Trophoblast cell (in vitro differentiated cells and primary cell): ENCODE measurements around the gene IP6K3.
A peak's percentile ranks its signal among the peaks of the same experiment; 100 is the strongest.

ENCODE experiments used
- DNase-seq, 2 donors: peaks; one replicate each; pipeline ENCODE4 v3.0.0-alpha.2; 2016
- H2AFZ ChIP-seq: 2 replicates; pipeline ENCODE4 v1.6.1; 2013; ENCODE audit warnings: low read length, moderate library complexity, mild to moderate bottlenecking; ENCODE audit not compliant: insufficient read depth, poor library complexity
- H2AK5ac ChIP-seq: 2 replicates; pipeline ENCODE4 v1.6.1; 2013; ENCODE audit warnings: mild to moderate bottlenecking, low read length
- H2BK120ac ChIP-seq: 2 replicates; pipeline ENCODE4 v1.6.1; 2013; ENCODE audit warnings: low read length, mild to moderate bottlenecking, moderate library complexity; ENCODE audit not compliant: insufficient read depth, poor library complexity
- H2BK12ac ChIP-seq: 2 replicates; pipeline ENCODE4 v1.6.1; 2013; ENCODE audit warnings: mild to moderate bottlenecking, low read length, moderate library complexity
- H2BK5ac ChIP-seq: 2 replicates; pipeline ENCODE4 v1.6.1; 2013; ENCODE audit warnings: low read length, low read depth, moderate library complexity, mild to moderate bottlenecking; ENCODE audit not compliant: poor library complexity
- H3K14ac ChIP-seq: 2 replicates; pipeline ENCODE4 v1.6.1; 2013; ENCODE audit warnings: mild to moderate bottlenecking, low read length
- H3K18ac ChIP-seq: 2 replicates; pipeline ENCODE4 v1.6.1; 2013; ENCODE audit warnings: mild to moderate bottlenecking, low read length
- H3K23ac ChIP-seq: 2 replicates; pipeline ENCODE4 v1.6.1; 2013; ENCODE audit warnings: low read length
- H3K27ac ChIP-seq: 2 replicates; pipeline ENCODE4 v1.5.1; 2013; ENCODE audit warnings: low read depth, mild to moderate bottlenecking, inconsistent platforms, low read length, moderate library complexity
- H3K27me3 ChIP-seq: 2 replicates; pipeline ENCODE4 v1.6.1; 2013; ENCODE audit warnings: inconsistent platforms, mild to moderate bottlenecking, low read length, moderate library complexity; ENCODE audit not compliant: insufficient read depth
- H3K36me3 ChIP-seq, 2 experiments: 1 replicate in 1 of 2; 2 replicates in 1 of 2; pipeline ENCODE4 v1.6.1; 2013; ENCODE audit warnings: low read length in 2 of 2, mild to moderate bottlenecking in 2 of 2, moderate library complexity in 1 of 2; ENCODE audit not compliant: insufficient read depth in 2 of 2, control insufficient read depth in 1 of 2
- H3K4ac ChIP-seq: 2 replicates; pipeline ENCODE4 v1.6.1; 2013; ENCODE audit warnings: low read depth, mild to moderate bottlenecking, low read length, moderate library complexity
- H3K4me1 ChIP-seq, 2 experiments: 1 replicate in 1 of 2; 2 replicates in 1 of 2; pipeline ENCODE4 v1.6.1; 2013; ENCODE audit warnings: low read length in 2 of 2, mild to moderate bottlenecking in 2 of 2, moderate library complexity in 1 of 2; ENCODE audit not compliant: insufficient read depth in 2 of 2, control insufficient read depth in 1 of 2
- H3K4me2 ChIP-seq: 2 replicates; pipeline ENCODE4 v1.6.1; 2013; ENCODE audit warnings: inconsistent platforms, mild to moderate bottlenecking, low read length, moderate library complexity
- H3K4me3 ChIP-seq: 2 replicates; pipeline ENCODE4 v1.5.1; 2013; ENCODE audit warnings: mild to moderate bottlenecking, low read depth, low read length, inconsistent platforms
- H3K79me1 ChIP-seq: one replicate; pipeline ENCODE4 v1.6.1; 2013; ENCODE audit warnings: low read length
- H3K79me2 ChIP-seq: 2 replicates; pipeline ENCODE4 v1.6.1; 2013; ENCODE audit warnings: low read length, mild to moderate bottlenecking; ENCODE audit not compliant: control insufficient read depth, insufficient read depth, poor library complexity
- H3K9ac ChIP-seq: 2 replicates; pipeline ENCODE4 v1.6.1; 2013; ENCODE audit warnings: mild to moderate bottlenecking, low read length
- H3K9me3 ChIP-seq: 2 replicates; pipeline ENCODE4 v1.6.1; 2013; ENCODE audit warnings: low read depth, mild to moderate bottlenecking, control low read depth, inconsistent platforms, low read length; ENCODE audit not compliant: insufficient read depth
- H4K12ac ChIP-seq: 2 replicates; pipeline ENCODE4 v1.6.1; 2013; ENCODE audit warnings: low read depth, mild to moderate bottlenecking, low read length, moderate library complexity
- H4K8ac ChIP-seq: 2 replicates; pipeline ENCODE4 v1.6.1; 2013; ENCODE audit warnings: low read depth, mild to moderate bottlenecking, low read length, moderate library complexity
- H4K91ac ChIP-seq: one replicate; pipeline ENCODE4 v1.6.1; 2013; ENCODE audit warnings: low read depth, mild to moderate bottlenecking, low read length, moderate library complexity
- WGBS: extraction: QIAGEN DNeasy Blood & Tissue Kit; methylation state at CpG from one replicate; pipeline ENCODE4 v1.1.7; 2013; ENCODE audit warnings: missing lambda C conversion rate; ENCODE audit not compliant: insufficient read length, insufficient coverage; ENCODE audit errors: extremely low coverage; 5-methylcytosine and 5-hydroxymethylcytosine counted together

Gene IP6K3

GRCh38 chr6:33769248-33769821 lies 22.6 kb upstream of the IP6K3 start:
- no peak overlapping the region for H3K4me3 ChIP-seq
- peaks cover 3% of the 10 kb centered on the region for H3K9me3 ChIP-seq
- H4K91ac ChIP-seq, result no peak overlapping the region
- H2AFZ ChIP-seq, result no peak overlapping the region
- peaks cover 1% of the 10 kb centered on the region for H3K79me2 ChIP-seq
- DNase-seq, result no peak
- no peak overlapping the region for H2BK5ac ChIP-seq
- no CpG with 5 or more reads among the region's 10 CpGs for WGBS
- H3K14ac ChIP-seq, result no peak overlapping the region
- H4K12ac ChIP-seq, result peak overlapping the region; percentile 10
- H3K18ac ChIP-seq, result no peak overlapping the region
- H2AK5ac ChIP-seq, result no peak overlapping the region
- H3K4me2 ChIP-seq, result no peak overlapping the region
- H3K27me3 ChIP-seq, result no peaks in the 10 kb centered on the region
- H3K36me3 ChIP-seq, result peaks cover 21% of the 10 kb centered on the region in 2 experiments
- peaks cover 14 to 15% of the 10 kb centered on the region in 2 experiments for H3K4me1 ChIP-seq
- H2BK120ac ChIP-seq, result no peak overlapping the region
- H3K79me1 ChIP-seq, result peaks cover 5% of the 10 kb centered on the region
- no peak overlapping the region for H3K4ac ChIP-seq
- H3K27ac ChIP-seq, result no peak overlapping the region
- no peak overlapping the region for H3K23ac ChIP-seq
- H2BK12ac ChIP-seq, result no peak overlapping the region
- H4K8ac ChIP-seq, result no peak overlapping the region
- no peak overlapping the region for H3K9ac ChIP-seq

DNA sequence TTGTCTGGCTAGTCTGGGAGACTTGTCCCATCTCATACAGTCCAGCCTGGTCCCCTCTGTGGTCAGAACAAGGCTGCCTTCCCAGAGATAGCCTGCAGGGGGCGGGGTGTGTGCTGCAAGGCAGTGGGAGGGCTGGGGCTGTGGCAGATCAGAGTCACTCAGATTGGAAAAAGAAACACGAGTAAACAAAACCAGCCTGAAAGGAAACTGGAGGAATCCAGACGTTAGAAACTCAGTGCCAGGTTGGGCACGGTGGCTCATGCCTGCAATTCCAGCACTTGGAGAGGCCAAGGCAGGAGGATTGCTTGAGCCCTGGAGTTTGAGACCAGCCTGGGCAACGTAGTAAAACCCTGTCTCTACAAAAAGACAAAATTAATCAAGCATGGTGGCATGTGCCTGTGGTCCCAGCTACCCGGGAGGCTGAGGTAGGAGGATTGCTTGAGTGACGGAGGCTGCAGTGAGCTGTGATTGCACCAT lies 22.0 kb upstream of the IP6K3 start:
- Histone ChIP-seq H4K91ac (no peak overlapping the region), H3K4me1 (peaks cover 14 to 15% of the 10 kb centered on the region in 2 experiments), H3K9me3 (peaks cover 3% of the 10 kb centered on the region), H3K4ac (no peak overlapping the region), H3K23ac (no peak overlapping the region), H4K12ac (no peak overlapping the region), H2AK5ac (no peak overlapping the region), H3K4me2 (no peak overlapping the region), H2BK12ac (no peak overlapping the region), H2AFZ (no peak overlapping the region), H3K79me1 (peaks cover 5% of the 10 kb centered on the region), H3K14ac (no peak overlapping the region), H3K18ac (no peak overlapping the region), H3K27me3 (no peaks in the 10 kb centered on the region), H3K9ac (no peak overlapping the region), H3K79me2 (peaks cover 1% of the 10 kb centered on the region), H2BK5ac (no peak overlapping the region), H3K36me3 (peaks cover 18 to 19% of the 10 kb centered on the region in 2 experiments), H3K27ac (no peak overlapping the region), H2BK120ac (no peak overlapping the region), H3K4me3 (no peak overlapping the region), H4K8ac (no peak overlapping the region)
- peak; percentile 67 to 86 for DNase-seq
- no CpG with 5 or more reads among the region's 7 CpGs for WGBS

- no peak overlapping the region for H3K14ac ChIP-seq
- peaks cover 10 to 12% of the 10 kb centered on the region in 2 experiments for H3K4me1 ChIP-seq
- DNase-seq, result no peak
- H3K23ac ChIP-seq, result no peak overlapping the region
- H3K4ac ChIP-seq, result no peak overlapping the region
- H3K4me2 ChIP-seq, result no peak overlapping the region
- no peak overlapping the region for H4K12ac ChIP-seq
- no peak overlapping the region for H3K27ac ChIP-seq
- peaks cover 3% of the 10 kb centered on the region for H3K9me3 ChIP-seq
- H2AK5ac ChIP-seq, result no peak overlapping the region
- H3K18ac ChIP-seq, result no peak overlapping the region
- H2BK12ac ChIP-seq, result no peak overlapping the region
- H2AFZ ChIP-seq, result no peak overlapping the region
- H4K91ac ChIP-seq, result no peak overlapping the region
- no CpG with 5 or more reads among the region's 11 CpGs for WGBS
- no peak overlapping the region for H3K9ac ChIP-seq
- peaks cover 1% of the 10 kb centered on the region for H3K79me2 ChIP-seq
- H3K27me3 ChIP-seq, result no peaks in the 10 kb centered on the region
- H3K79me1 ChIP-seq, result peaks cover 5% of the 10 kb centered on the region
- H3K4me3 ChIP-seq, result no peak overlapping the region
- peaks cover 4% of the 10 kb centered on the region in 2 experiments for H3K36me3 ChIP-seq
- H2BK5ac ChIP-seq, result no peak overlapping the region
- H2BK120ac ChIP-seq, result no peak overlapping the region
- H4K8ac ChIP-seq, result no peak overlapping the region
Observed at GRCh38 chr6:33766921-33767907, 20.5 kb upstream of the IP6K3 start.

DNA sequence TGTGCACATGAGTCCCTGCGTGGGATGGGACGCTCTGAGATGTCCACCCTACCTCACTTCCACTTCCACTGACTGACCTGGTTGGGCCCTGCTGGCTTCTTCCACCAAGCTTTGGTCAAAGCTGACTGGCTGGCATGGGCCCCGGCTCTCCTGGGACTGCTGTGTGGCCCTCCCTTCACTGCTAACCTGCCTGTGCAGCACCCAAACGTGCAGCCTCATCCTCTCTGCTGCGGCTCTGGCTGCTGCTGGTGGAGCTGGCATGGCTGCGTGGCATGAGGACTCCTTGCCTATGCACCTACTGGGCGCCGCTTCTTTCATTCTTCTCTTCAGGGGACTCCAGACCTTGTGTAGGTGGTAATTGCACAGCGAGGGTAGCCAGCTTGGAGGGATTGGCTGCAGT lies 18.7 kb upstream of the IP6K3 start:
- H3K4me2 ChIP-seq, result no peak overlapping the region
- DNase-seq, result no peak
- H2BK120ac ChIP-seq, result no peak overlapping the region
- H3K4ac ChIP-seq, result no peak overlapping the region
- no peaks in the 10 kb centered on the region for H3K79me1 ChIP-seq
- no peaks in the 10 kb centered on the region for H3K79me2 ChIP-seq
- H2BK5ac ChIP-seq, result no peak overlapping the region
- peaks cover 3% of the 10 kb centered on the region for H3K9me3 ChIP-seq
- no peak overlapping the region for H4K91ac ChIP-seq
- H2AK5ac ChIP-seq, result no peak overlapping the region
- no peak overlapping the region for H3K27ac ChIP-seq
- H3K18ac ChIP-seq, result no peak overlapping the region
- no CpG with 5 or more reads among the region's 9 CpGs for WGBS
- H4K12ac ChIP-seq, result no peak overlapping the region
- H3K9ac ChIP-seq, result no peak overlapping the region
- no peak overlapping the region for H2BK12ac ChIP-seq
- no peak overlapping the region for H3K23ac ChIP-seq
- H3K27me3 ChIP-seq, result no peaks in the 10 kb centered on the region
- H4K8ac ChIP-seq, result no peak overlapping the region
- H3K14ac ChIP-seq, result no peak overlapping the region
- H2AFZ ChIP-seq, result no peak overlapping the region
- no peak overlapping the region for H3K4me3 ChIP-seq
- no peaks in the 10 kb centered on the region for H3K4me1 ChIP-seq
- no peaks in the 10 kb centered on the region for H3K36me3 ChIP-seq
